HepG2 (cell line): ENCODE measurements around the gene TMEM129. TPM values are rescaled to one million over a fixed set of nuclear protein-coding genes. Genes with fewer than 3 reads are reported as not detected.

Experiments used
- EZH2 ChIP-seq: conservative IDR thresholded peaks from 2 replicates; pipeline ENCODE4 v1.6.1; 2012; ENCODE audit warnings: mild to moderate bottlenecking, low read depth, low read length, moderate library complexity
- FOXA1 ChIP-seq, 2 experiments: fragments of 450-650 bp in 1 of 2; sonication (generic) in 1 of 2; formaldehyde crosslinking in 1 of 2; IDR thresholded peaks; 2 replicates each; pipeline versions ENCODE4 v1.4.0 to v1.6.1; 2016 to 2020; ENCODE audit warnings: missing genetic modification reagents in 1 of 2
- KDM5A ChIP-seq: fragments of 200-600 bp; sonication (generic); IDR thresholded peaks from 2 replicates; pipeline ENCODE4 v1.7.0; 2018; ENCODE audit warnings: antibody characterized with exemption, mild to moderate bottlenecking, low read length, borderline replicate concordance
- KDM5B ChIP-seq: sonication (generic); formaldehyde crosslinking; IDR thresholded peaks from 2 replicates; pipeline ENCODE4 v1.4.0; 2020; ENCODE audit warnings: missing genetic modification reagents, mild to moderate bottlenecking, borderline replicate concordance
- MTF1 ChIP-seq: sonication (generic); formaldehyde crosslinking; IDR thresholded peaks from 2 replicates; pipeline ENCODE4 v1.5.0; 2020; ENCODE audit warnings: missing genetic modification reagents
- NFIC ChIP-seq: IDR thresholded peaks from 2 replicates; pipeline ENCODE4 v1.6.1; 2012; ENCODE audit warnings: mild to moderate bottlenecking, low read length, inconsistent platforms
- NFYB ChIP-seq: sonication (generic); formaldehyde crosslinking; IDR thresholded peaks from 2 replicates; pipeline ENCODE4 v1.4.0; 2020; ENCODE audit warnings: missing genetic modification reagents
- NONO ChIP-seq, 2 experiments: fragments of 450-650 bp in 1 of 2; sonication (generic) in 1 of 2; formaldehyde crosslinking in 1 of 2; IDR thresholded peaks in 1 of 2; conservative IDR thresholded peaks in 1 of 2; 2 replicates each; pipeline versions ENCODE4 v1.6.1 to v1.8.0; 2017 to 2022; ENCODE audit warnings: mild to moderate bottlenecking in 1 of 2, missing genetic modification reagents in 1 of 2, moderate library complexity in 1 of 2
- SALL1 ChIP-seq: sonication (generic); formaldehyde crosslinking; IDR thresholded peaks from 2 replicates; pipeline ENCODE4 v1.8.0; 2022; ENCODE audit warnings: mild to moderate bottlenecking, missing genetic modification reagents
- U2AF2 ChIP-seq: fragments of 200-400 bp; formaldehyde crosslinking; IDR thresholded peaks from 2 replicates; pipeline ENCODE4 v1.6.1; 2017; ENCODE audit warnings: low read depth, mild to moderate bottlenecking, low read length
- ZBTB7A ChIP-seq: sonication (generic); formaldehyde crosslinking; IDR thresholded peaks from 2 replicates; pipeline ENCODE4 v1.8.0; 2022; ENCODE audit warnings: mild to moderate bottlenecking, missing genetic modification reagents
- ZKSCAN8 ChIP-seq: IDR thresholded peaks from 2 replicates; pipeline ENCODE4 v1.6.1; 2016; ENCODE audit warnings: borderline replicate concordance, missing genetic modification reagents, missing compliant biosample characterization
- ZNF326 ChIP-seq: sonication (generic); formaldehyde crosslinking; IDR thresholded peaks from 2 replicates; pipeline ENCODE4 v1.4.0; 2020; ENCODE audit warnings: missing genetic modification reagents, borderline replicate concordance
- ZNF563 ChIP-seq: sonication (generic); formaldehyde crosslinking; IDR thresholded peaks from 2 replicates; pipeline ENCODE4 v1.8.0; 2022; ENCODE audit warnings: mild to moderate bottlenecking, moderate library complexity, missing genetic modification reagents
- ZNF672 ChIP-seq: sonication (generic); formaldehyde crosslinking; IDR thresholded peaks from 2 replicates; pipeline ENCODE4 v1.8.1; 2022; ENCODE audit warnings: missing genetic modification reagents
- polyA plus RNA-seq, 8 experiments: library from polyadenylated mRNA; depleted of rRNA in 3 of 8; stranded (reverse) in 7 of 8; unstranded in 1 of 8; fragments of >200 nt; fragmentation: Illumina TruSeq in 4 of 8; extraction: Trizol in 4 of 8; gene quantifications; 2 replicates each; pipeline versions ENCODE4 v1.2.1 to v1.2.3, GENCODE V29; 2011 to 2016; ENCODE audit warnings: low read depth in 4 of 8, missing spikeins in 1 of 8, mixed read lengths in 1 of 8; ENCODE audit not compliant: insufficient read depth in 1 of 8
- total RNA-seq, 5 experiments: library from RNA; depleted of rRNA; stranded (reverse); fragments of >200 nt; fragmentation: Illumina TruSeq; extraction: Trizol; gene quantifications; 2 replicates each; pipeline ENCODE4 v1.2.3, GENCODE V29; 2016; ENCODE audit warnings: low read depth in 1 of 5
- TF ChIP-seq, protein P1 (sequence below): sonication (generic); formaldehyde crosslinking; IDR thresholded peaks from 2 replicates; pipeline ENCODE4 v1.5.0; 2020; ENCODE audit warnings: mild to moderate bottlenecking, low read depth, missing genetic modification reagents, borderline replicate concordance
- TF ChIP-seq, protein P2 (sequence below), 2 experiments: sonication (generic) in 1 of 2; formaldehyde crosslinking in 1 of 2; IDR thresholded peaks; 2 replicates each; pipeline versions ENCODE4 v1.4.0 to v1.6.1; 2018 to 2020; ENCODE audit warnings: missing genetic modification reagents in 2 of 2, borderline replicate concordance in 1 of 2, low read depth in 1 of 2, mild to moderate bottlenecking in 1 of 2, missing biosample characterization in 1 of 2
- TF ChIP-seq, protein P3 (sequence below): sonication (generic); formaldehyde crosslinking; conservative IDR thresholded peaks from 2 replicates; pipeline ENCODE4 v1.4.0; 2020; ENCODE audit warnings: missing genetic modification reagents
- TF ChIP-seq, protein P4 (sequence below): sonication (generic); formaldehyde crosslinking; IDR thresholded peaks from 2 replicates; pipeline ENCODE4 v1.8.0; 2022; ENCODE audit warnings: low read depth, missing genetic modification reagents
- TF ChIP-seq, protein P5 (sequence below): sonication (generic); formaldehyde crosslinking; IDR thresholded peaks from 2 replicates; pipeline ENCODE4 v1.4.0; 2020; ENCODE audit warnings: mild to moderate bottlenecking, missing genetic modification reagents
- TF ChIP-seq, protein P6 (sequence below): IDR thresholded peaks from 2 replicates; pipeline ENCODE4 v1.6.1; 2016; ENCODE audit warnings: mild to moderate bottlenecking

Gene TMEM129
- total and polyA plus RNA-seq, 2 of the 13 experiments (the other 11 are each of a cell fraction or from before 2014, with no cell fraction given), result 19.0 to 25.8 TPM

DNA sequence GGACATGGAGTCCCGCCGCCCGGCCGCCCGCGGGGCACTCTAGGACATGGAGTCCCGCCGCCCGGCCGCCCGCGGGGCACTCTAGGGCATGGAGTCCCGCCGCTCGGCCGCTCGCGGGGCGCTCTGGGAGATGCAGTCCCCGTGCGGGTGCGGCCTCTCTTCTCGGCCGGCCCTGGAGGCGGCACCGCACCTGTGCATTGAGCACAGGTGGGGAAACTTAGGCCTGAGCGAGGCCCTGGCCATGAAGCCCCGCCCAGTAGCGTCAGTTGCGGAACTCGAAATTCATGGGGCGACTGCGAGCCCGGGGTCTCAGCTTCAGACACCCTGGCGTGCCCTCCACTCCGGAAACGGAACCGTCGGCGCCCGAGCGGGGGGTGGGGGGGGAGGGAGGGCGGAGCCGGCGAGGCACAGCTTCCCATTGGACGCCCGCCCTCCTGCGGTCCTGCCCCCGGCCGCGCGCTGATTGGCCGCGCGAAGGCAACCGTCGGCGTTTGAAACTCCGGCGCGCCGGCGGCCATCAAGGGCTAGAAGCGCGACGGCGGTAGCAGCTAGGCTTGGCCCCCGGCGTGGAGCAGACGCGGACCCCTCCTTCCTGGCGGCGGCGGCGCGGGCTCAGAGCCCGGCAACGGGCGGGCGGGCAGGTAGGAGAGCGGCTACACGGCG lies at the start of gene TMEM129, which contains the start of gene TACC3 (continued):
- TF ChIP-seq NFIC (no peak), MTF1 (CRISPR knock-in tag) (no peak), ZNF563 (CRISPR knock-in tag) (peak; percentile 50; the same call in 1 of the 2 replicates), ZBTB7A (CRISPR knock-in tag) (no peak), SALL1 (CRISPR knock-in tag) (0 out of 2 replicates have a peak, but pooled peaks have one; percentile 24), NONO (IDR thresholded peaks at IDR 0.05) (no peak), NONO (CRISPR knock-in tag; conservative IDR thresholded peaks at IDR 0.05) (peak; percentile 67; the same call in 1 of the 2 replicates), KDM5A (no peak), KDM5B (CRISPR knock-in tag) (no peak; the same call in 1 of the 2 replicates), EZH2 (no peak), ZKSCAN8 (no peak), ZNF326 (no peak), ZNF672 (CRISPR knock-in tag) (no peak), NFYB (CRISPR knock-in tag) (peak; percentile 79), FOXA1 (IDR thresholded peaks at IDR 0.05) (no peak), FOXA1 (CRISPR knock-in tag; IDR thresholded peaks at IDR 0.05) (no peak; the same call in 1 of the 2 replicates), U2AF2 (no peak)
- TF ChIP-seq, protein P1, sequence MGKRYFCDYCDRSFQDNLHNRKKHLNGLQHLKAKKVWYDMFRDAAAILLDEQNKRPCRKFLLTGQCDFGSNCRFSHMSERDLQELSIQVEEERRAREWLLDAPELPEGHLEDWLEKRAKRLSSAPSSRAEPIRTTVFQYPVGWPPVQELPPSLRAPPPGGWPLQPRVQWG (CRISPR knock-in tag), result no peak
- TF ChIP-seq, protein P2, sequence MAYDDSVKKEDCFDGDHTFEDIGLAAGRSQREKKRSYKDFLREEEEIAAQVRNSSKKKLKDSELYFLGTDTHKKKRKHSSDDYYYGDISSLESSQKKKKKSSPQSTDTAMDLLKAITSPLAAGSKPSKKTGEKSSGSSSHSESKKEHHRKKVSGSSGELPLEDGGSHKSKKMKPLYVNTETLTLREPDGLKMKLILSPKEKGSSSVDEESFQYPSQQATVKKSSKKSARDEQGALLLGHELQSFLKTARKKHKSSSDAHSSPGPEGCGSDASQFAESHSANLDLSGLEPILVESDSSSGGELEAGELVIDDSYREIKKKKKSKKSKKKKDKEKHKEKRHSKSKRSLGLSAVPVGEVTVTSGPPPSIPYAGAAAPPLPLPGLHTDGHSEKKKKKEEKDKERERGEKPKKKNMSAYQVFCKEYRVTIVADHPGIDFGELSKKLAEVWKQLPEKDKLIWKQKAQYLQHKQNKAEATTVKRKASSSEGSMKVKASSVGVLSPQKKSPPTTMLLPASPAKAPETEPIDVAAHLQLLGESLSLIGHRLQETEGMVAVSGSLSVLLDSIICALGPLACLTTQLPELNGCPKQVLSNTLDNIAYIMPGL (CRISPR knock-in tag; IDR thresholded peaks at IDR 0.05; ENCODE audit: borderline replicate concordance in 1 of 2, low read depth in 1 of 2), result no peak
- TF ChIP-seq, protein P3, sequence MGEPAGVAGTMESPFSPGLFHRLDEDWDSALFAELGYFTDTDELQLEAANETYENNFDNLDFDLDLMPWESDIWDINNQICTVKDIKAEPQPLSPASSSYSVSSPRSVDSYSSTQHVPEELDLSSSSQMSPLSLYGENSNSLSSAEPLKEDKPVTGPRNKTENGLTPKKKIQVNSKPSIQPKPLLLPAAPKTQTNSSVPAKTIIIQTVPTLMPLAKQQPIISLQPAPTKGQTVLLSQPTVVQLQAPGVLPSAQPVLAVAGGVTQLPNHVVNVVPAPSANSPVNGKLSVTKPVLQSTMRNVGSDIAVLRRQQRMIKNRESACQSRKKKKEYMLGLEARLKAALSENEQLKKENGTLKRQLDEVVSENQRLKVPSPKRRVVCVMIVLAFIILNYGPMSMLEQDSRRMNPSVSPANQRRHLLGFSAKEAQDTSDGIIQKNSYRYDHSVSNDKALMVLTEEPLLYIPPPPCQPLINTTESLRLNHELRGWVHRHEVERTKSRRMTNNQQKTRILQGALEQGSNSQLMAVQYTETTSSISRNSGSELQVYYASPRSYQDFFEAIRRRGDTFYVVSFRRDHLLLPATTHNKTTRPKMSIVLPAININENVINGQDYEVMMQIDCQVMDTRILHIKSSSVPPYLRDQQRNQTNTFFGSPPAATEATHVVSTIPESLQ (CRISPR knock-in tag), result no peak
- TF ChIP-seq, protein P4, sequence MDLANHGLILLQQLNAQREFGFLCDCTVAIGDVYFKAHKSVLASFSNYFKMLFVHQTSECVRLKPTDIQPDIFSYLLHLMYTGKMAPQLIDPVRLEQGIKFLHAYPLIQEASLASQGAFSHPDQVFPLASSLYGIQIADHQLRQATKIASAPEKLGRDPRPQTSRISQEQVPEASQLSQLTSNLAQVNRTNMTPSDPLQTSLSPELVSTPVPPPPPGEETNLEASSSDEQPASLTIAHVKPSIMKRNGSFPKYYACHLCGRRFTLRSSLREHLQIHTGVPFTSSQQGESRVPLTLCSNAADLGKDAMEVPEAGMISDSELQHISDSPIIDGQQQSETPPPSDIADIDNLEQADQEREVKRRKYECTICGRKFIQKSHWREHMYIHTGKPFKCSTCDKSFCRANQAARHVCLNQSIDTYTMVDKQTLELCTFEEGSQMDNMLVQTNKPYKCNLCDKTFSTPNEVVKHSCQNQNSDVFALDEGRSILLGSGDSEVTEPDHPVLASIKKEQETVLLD (CRISPR knock-in tag), result peak; percentile 45; the same call in 1 of the 2 replicates
- TF ChIP-seq, protein P5, sequence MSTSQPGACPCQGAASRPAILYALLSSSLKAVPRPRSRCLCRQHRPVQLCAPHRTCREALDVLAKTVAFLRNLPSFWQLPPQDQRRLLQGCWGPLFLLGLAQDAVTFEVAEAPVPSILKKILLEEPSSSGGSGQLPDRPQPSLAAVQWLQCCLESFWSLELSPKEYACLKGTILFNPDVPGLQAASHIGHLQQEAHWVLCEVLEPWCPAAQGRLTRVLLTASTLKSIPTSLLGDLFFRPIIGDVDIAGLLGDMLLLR (CRISPR knock-in tag), result no peak
- TF ChIP-seq, protein P6, sequence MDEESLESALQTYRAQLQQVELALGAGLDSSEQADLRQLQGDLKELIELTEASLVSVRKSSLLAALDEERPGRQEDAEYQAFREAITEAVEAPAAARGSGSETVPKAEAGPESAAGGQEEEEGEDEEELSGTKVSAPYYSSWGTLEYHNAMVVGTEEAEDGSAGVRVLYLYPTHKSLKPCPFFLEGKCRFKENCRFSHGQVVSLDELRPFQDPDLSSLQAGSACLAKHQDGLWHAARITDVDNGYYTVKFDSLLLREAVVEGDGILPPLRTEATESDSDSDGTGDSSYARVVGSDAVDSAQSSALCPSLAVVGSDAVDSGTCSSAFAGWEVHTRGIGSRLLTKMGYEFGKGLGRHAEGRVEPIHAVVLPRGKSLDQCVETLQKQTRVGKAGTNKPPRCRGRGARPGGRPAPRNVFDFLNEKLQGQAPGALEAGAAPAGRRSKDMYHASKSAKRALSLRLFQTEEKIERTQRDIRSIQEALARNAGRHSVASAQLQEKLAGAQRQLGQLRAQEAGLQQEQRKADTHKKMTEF (CRISPR knock-in tag), result no peak; the same call in 1 of the 2 replicates
